Heart right ventricle (tissue), 16 donors: ENCODE results near the gene TEDC1. TPM values are rescaled to one million over a fixed set of nuclear protein-coding genes. Genes with fewer than 3 reads are reported as not detected.

Source experiments
- ATAC-seq, 8 donors: fragments of 200-7000 bp; cut with Tn5 transposase; one replicate each; pipeline ENCODE4 v1.9.1; 2020; ENCODE audit warnings: mild to moderate bottlenecking in 8 of 8, moderate library complexity in 8 of 8, moderate number of reproducible peaks in 1 of 8
- DNase-seq, 2 donors: peaks; one replicate each; pipeline ENCODE4 v3.0.0-alpha.2; 2020
- H3K27ac ChIP-seq, 10 donors: fragments of 200-600 bp; sonication (generic) in 2 of 10; one replicate each; pipeline versions ENCODE4 v1.5.0 to v1.8.0; 2020 to 2022; ENCODE audit warnings: mild to moderate bottlenecking in 3 of 10
- H3K27me3 ChIP-seq, 7 donors: fragments of 200-600 bp; one replicate each; pipeline ENCODE4 v1.8.0; 2021 to 2022; ENCODE audit warnings: mild to moderate bottlenecking in 2 of 7
- H3K36me3 ChIP-seq, 9 donors: fragments of 200-600 bp; sonication (generic) in 1 of 9; one replicate each; pipeline versions ENCODE4 v1.5.0 to v1.8.0; 2020 to 2022; ENCODE audit warnings: mild to moderate bottlenecking in 2 of 9
- H3K4me1 ChIP-seq, 9 donors: fragments of 200-600 bp; sonication (generic) in 1 of 9; one replicate each; pipeline versions ENCODE4 v1.5.0 to v1.8.0; 2020 to 2022; ENCODE audit warnings: mild to moderate bottlenecking in 4 of 9
- H3K4me3 ChIP-seq, 10 donors: fragments of 200-600 bp; sonication (generic) in 2 of 10; one replicate each; pipeline versions ENCODE4 v1.5.0 to v1.8.0; 2020 to 2022; ENCODE audit warnings: mild to moderate bottlenecking in 7 of 10, moderate library complexity in 2 of 10
- H3K9me3 ChIP-seq, 11 donors: fragments of 200-600 bp in 10 of 11; sonication (generic) in 2 of 11; one replicate each; pipeline versions ENCODE4 v1.5.0 to v1.8.0; 2013 to 2022; ENCODE audit warnings: mild to moderate bottlenecking in 2 of 11, control low read depth in 1 of 11, moderate library complexity in 1 of 11
- CTCF ChIP-seq, 9 donors: fragments of 200-600 bp; sonication (generic) in 2 of 9; IDR thresholded peaks; one replicate each; pipeline versions ENCODE4 v1.5.0 to v1.8.0; 2021 to 2022; ENCODE audit warnings: antibody characterized with exemption in 9 of 9, mild to moderate bottlenecking in 5 of 9, moderate library complexity in 1 of 9
- WGBS, 2 donors: extraction: QIAGEN DNeasy Blood & Tissue Kit; methylation state at CpG; one replicate each; pipeline ENCODE4 v1.1.7; 2013; ENCODE audit warnings: inconsistent platforms in 1 of 2; 5-methylcytosine and 5-hydroxymethylcytosine counted together
- intact Hi-C, 10 donors: fragments of 100-400 bp; cut with DNase I; formaldehyde crosslinking; loops; one replicate each; pipeline versions ENCODE4 v1.11.1 to v1.14.2; 2022
- polyA plus RNA-seq, 2 donors: library from polyadenylated mRNA; stranded (reverse); fragments of 200-250 nt; gene quantifications; one replicate each; pipeline ENCODE4 v1.2.3, GENCODE V29; 2013
- total RNA-seq, 10 donors: library from RNA; stranded (reverse); fragmentation: NEBNext Ultra II Directional in 3 of 10; extraction: Animal tissue kit (Norgen Biotek cat#: 25700) in 3 of 10; gene quantifications; one replicate each; pipeline versions ENCODE4 v1.2.1 to v1.2.4, GENCODE V29; 2021 to 2023
- donor health status: Arrhythmogenic right ventricular cardiomyopathy.
- donor health status: ischemic (EF 13 %, LVEDD 7.1; RV severe dilation, severe dysfunction).
- donor health status: healthy with polysubstance abuse.
- donor health status: DM: no; HTN: yes; CAD: no.
- donor health status: DM: no; HTN: no; CAD: no.
- donor health status: ischemic (EF 25% LVEDD 6.9; RV normal size, moderate dysfunction).
- donor health status: ischemic (EF 25% LVEDD 5.7; RV mildly dilated, moderate dysfunction).
- donor health status: healthy.
- donor health status: DM: yes; HTN: yes; CAD: no.
- donor health status: Ischemic cardiomyopathy.
- donor health status: ischemic (EF 35%, LVEDD 5.7; RV mildly dilated, moderate dysfunction).
- donor health status: nonischemic (EF 11% LVEDD 7.7; RV severe dilation, severe dysfunction).
- donor health status: DM: yes; HTN: yes; CAD: no.
- donor health status: PGD.
- donor health status: ischemic (EF 29% LVEDD 5.4; RV normal size, mild dysfunction).
- donor health status: nonischemic (EF 23%, LVEDD 6.1; RV moderate dilation, normal function).

The TEDC1 gene
- total and polyA plus RNA-seq, 12 donors, result 2.3 to 10.0 (median 4.4) TPM

GRCh38 chr14:105476097-105476830 is 14.8 kb upstream of the TEDC1 start:
- Histone ChIP-seq H3K4me1 (peaks cover 39 to 78% (median 72%) of the 10 kb centered on the region in 9 donors), H3K4me3 (peak overlapping the region; percentile 67 to 100 (median 98)), H3K36me3 (peaks cover 0 to 29% (median 5%) of the 10 kb centered on the region in 9 donors), H3K27ac (peak overlapping the region; percentile 92 to 100 (median 100)), H3K9me3 (no peaks in the 10 kb centered on the region), H3K27me3 (peaks cover 0 to 62% (median 0%) of the 10 kb centered on the region in 7 donors)
- WGBS, 2 donors, result 5 to 7% methylated on average over 20 to 21 of the region's 21 CpGs
- peak; percentile 70 to 84 for DNase-seq
- ATAC-seq, result peak in 7 of 8 donors; percentile 3 to 20 (median 8)
- intact Hi-C loops, result no loop called here
- no peak for TF ChIP-seq CTCF (IDR thresholded peaks at IDR 0.05)

DNA sequence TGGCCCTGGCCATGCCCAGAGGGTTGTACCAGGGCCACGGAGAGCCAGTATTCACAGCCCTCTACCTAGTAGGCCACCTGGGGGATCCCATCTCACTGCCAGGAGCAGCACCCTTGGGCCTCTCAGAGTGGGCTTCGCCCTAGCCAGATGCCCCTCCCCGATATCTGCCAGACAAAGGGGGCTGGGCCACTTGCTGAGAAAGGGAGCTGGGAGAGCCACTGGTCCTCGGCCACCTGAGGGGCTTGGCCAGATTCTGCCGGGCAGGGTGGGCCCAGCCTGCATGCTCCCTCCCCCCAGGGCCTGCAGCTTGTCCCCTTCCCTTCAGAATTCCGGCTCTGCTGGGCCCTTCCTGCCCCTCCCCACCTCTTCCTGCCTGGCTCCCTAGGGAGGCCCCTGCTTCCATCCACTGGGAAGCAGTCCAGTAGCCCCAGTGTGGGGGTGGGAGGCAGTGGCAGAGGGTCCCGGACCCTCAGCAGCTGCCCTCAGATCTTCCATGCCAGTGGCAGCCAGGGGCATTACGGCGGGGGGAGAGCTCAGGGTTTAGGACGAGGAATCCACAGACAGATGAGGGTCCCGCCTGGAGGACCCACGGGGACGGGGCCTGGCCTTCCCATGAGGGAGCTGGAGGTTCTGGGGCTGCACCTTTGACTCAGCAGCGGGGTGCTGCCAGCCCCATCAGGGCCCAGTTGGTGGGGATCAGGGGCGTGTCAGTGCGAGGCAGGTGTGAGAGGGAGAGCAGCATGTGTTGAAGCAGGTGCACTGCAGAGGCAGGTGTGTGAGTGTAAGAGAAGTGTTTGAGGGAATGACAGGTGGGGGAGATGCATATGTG is 14.0 kb upstream of the TEDC1 start:
- peak in 2 of 8 donors; percentile 1 to 14 for ATAC-seq
- intact Hi-C loops, result no loop called here
- Histone ChIP-seq H3K4me3 (peak overlapping the region; percentile 67 to 100 (median 98)), H3K27me3 (peaks cover 0 to 62% (median 0%) of the 10 kb centered on the region in 7 donors), H3K4me1 (peaks cover 40 to 78% (median 75%) of the 10 kb centered on the region in 9 donors), H3K27ac (peak overlapping the region; percentile 92 to 100 (median 100)), H3K36me3 (peaks cover 0 to 29% (median 5%) of the 10 kb centered on the region in 9 donors), H3K9me3 (no peaks in the 10 kb centered on the region)
- 14 to 16% methylated on average over 16 of the region's 16 CpGs for WGBS, 2 donors
- TF ChIP-seq CTCF (IDR thresholded peaks at IDR 0.05), result no peak
- peak; percentile 67 to 83 for DNase-seq

GRCh38 chr14:105477660-105478397 is 13.2 kb upstream of the TEDC1 start:
- DNase-seq (peak in 1 of 2 donors; percentile 57), ATAC-seq (no peak)
- H3K27ac ChIP-seq, result peak overlapping the region; percentile 25 to 100 (median 100)
- peaks cover 40 to 78% (median 75%) of the 10 kb centered on the region in 9 donors for H3K4me1 ChIP-seq
- intact Hi-C loops, result no loop called here
- H3K4me3 ChIP-seq, result peak overlapping the region in 9 of 10 donors; percentile 67 to 100 (median 97)
- peaks cover 0 to 62% (median 0%) of the 10 kb centered on the region in 7 donors for H3K27me3 ChIP-seq
- 46 to 59% methylated on average over 41 to 47 of the region's 56 CpGs for WGBS, 2 donors
- TF ChIP-seq CTCF (IDR thresholded peaks at IDR 0.05), result no peak
- no peaks in the 10 kb centered on the region for H3K9me3 ChIP-seq
- H3K36me3 ChIP-seq, result peaks cover 0 to 29% (median 5%) of the 10 kb centered on the region in 9 donors
